GM21529 (cell line): ENCODE data around the gene NSD1.

Experiments used
- ATAC-seq: cut with Tn5 transposase; IDR thresholded peaks from one replicate; pipeline ENCODE4 v1.9.1; 2021; ENCODE audit not compliant: unreplicated experiment

NSD1 gene

GRCh38 chr5:177317959-177318377 is 184.4 kb downstream of the NSD1 start:
- ATAC-seq: no peak

GRCh38 chr5:177319913-177320588 is 186.5 kb downstream of the NSD1 start:
- ATAC-seq: no peak

- no peak for ATAC-seq
Measured at GRCh38 chr5:177320879-177321278, 187.3 kb downstream of the NSD1 start.

- ATAC-seq: no peak
Measured at GRCh38 chr5:177325868-177326381, 192.4 kb downstream of the NSD1 start.

GRCh38 chr5:177327539-177328522 is 194.3 kb downstream of the NSD1 start:
- no peak for ATAC-seq

GRCh38 chr5:177328545-177329231 is 195.1 kb downstream of the NSD1 start:
- ATAC-seq: no peak

GRCh38 chr5:177329883-177330282 is 196.3 kb downstream of the NSD1 start:
- no peak for ATAC-seq

GRCh38 chr5:177330991-177331842 is 197.6 kb downstream of the NSD1 start:
- no peak for ATAC-seq

GRCh38 chr5:177332031-177332895 is 198.7 kb downstream of the NSD1 start:
- no peak for ATAC-seq

GRCh38 chr5:177332896-177333260 is 199.3 kb downstream of the NSD1 start:
- no peak for ATAC-seq

GRCh38 chr5:177333420-177334154 is 200.0 kb downstream of the NSD1 start:
- ATAC-seq: no peak

- ATAC-seq: no peak
Measured at GRCh38 chr5:177334155-177334551, 200.6 kb downstream of the NSD1 start.

GRCh38 chr5:177334781-177335700 is 201.5 kb downstream of the NSD1 start:
- no peak for ATAC-seq

GRCh38 chr5:177335701-177336065 is 202.1 kb downstream of the NSD1 start:
- ATAC-seq: no peak

GRCh38 chr5:177336112-177336511 is 202.5 kb downstream of the NSD1 start:
- ATAC-seq: no peak

- no peak for ATAC-seq
Measured at GRCh38 chr5:177336603-177337494, 203.3 kb downstream of the NSD1 start.
